H9 (cell line): ENCODE results near the gene VPS41. TPM values are rescaled to one million over a fixed set of nuclear protein-coding genes. Genes with fewer than 3 reads are reported as not detected.

Source experiments
- DNase-seq: peaks from one replicate; pipeline ENCODE4 v3.0.0-alpha.2; 2017
- H2AFZ ChIP-seq: one replicate; pipeline ENCODE4 v1.6.1; 2013; ENCODE audit warnings: mild to moderate bottlenecking, low read length, control low read depth, moderate library complexity
- H2AK5ac ChIP-seq: 2 replicates; pipeline ENCODE4 v1.6.1; 2013; ENCODE audit warnings: low read length, control low read depth, mixed read lengths; ENCODE audit not compliant: insufficient read length
- H2BK120ac ChIP-seq: one replicate; pipeline ENCODE4 v1.6.1; 2013; ENCODE audit warnings: low read depth, mild to moderate bottlenecking, low read length, control low read depth, inconsistent platforms; ENCODE audit not compliant: poor library complexity, severe bottlenecking
- H2BK12ac ChIP-seq: 2 replicates; pipeline ENCODE4 v1.6.1; 2013; ENCODE audit warnings: low read length, control low read depth, mixed read lengths, low read depth; ENCODE audit not compliant: insufficient read length
- H2BK15ac ChIP-seq: 2 replicates; pipeline ENCODE4 v1.6.1; 2013; ENCODE audit warnings: low read depth, low read length, control low read depth
- H2BK20ac ChIP-seq: one replicate; pipeline ENCODE4 v1.6.1; 2013; ENCODE audit warnings: low read depth, mild to moderate bottlenecking, low read length, control low read depth, inconsistent platforms; ENCODE audit not compliant: poor library complexity, severe bottlenecking
- H2BK5ac ChIP-seq: 2 replicates; pipeline ENCODE4 v1.6.1; 2013; ENCODE audit warnings: low read length, control low read depth, mixed read lengths; ENCODE audit not compliant: insufficient read length
- H3K14ac ChIP-seq: 2 replicates; pipeline ENCODE4 v1.6.1; 2013; ENCODE audit warnings: low read length, control low read depth; ENCODE audit not compliant: insufficient read depth
- H3K18ac ChIP-seq: 2 replicates; pipeline ENCODE4 v1.6.1; 2013; ENCODE audit warnings: low read depth, mild to moderate bottlenecking, mixed read lengths, low read length, control low read depth; ENCODE audit not compliant: insufficient read length
- H3K23ac ChIP-seq: 2 replicates; pipeline ENCODE4 v1.6.1; 2013; ENCODE audit warnings: low read length, control low read depth, mixed read lengths, low read depth; ENCODE audit not compliant: insufficient read length
- H3K23me2 ChIP-seq: 2 replicates; pipeline ENCODE4 v1.6.1; 2013; ENCODE audit warnings: low read depth, mild to moderate bottlenecking, mixed read lengths, low read length, control low read depth; ENCODE audit not compliant: insufficient read length, poor library complexity, severe bottlenecking
- H3K27ac ChIP-seq: 2 replicates; pipeline ENCODE4 v1.5.1; 2013; ENCODE audit warnings: low read length, control low read depth, mixed read lengths, low read depth; ENCODE audit not compliant: insufficient read length
- H3K27me3 ChIP-seq: 2 replicates; pipeline ENCODE4 v1.6.1; 2013; ENCODE audit warnings: low read length, control low read depth, inconsistent platforms; ENCODE audit not compliant: insufficient read depth
- H3K4ac ChIP-seq: 2 replicates; pipeline ENCODE4 v1.6.1; 2013; ENCODE audit warnings: low read depth, mild to moderate bottlenecking, control low read depth, inconsistent platforms, low read length, moderate library complexity
- H3K4me1 ChIP-seq: 2 replicates; pipeline ENCODE4 v1.6.1; 2013; ENCODE audit warnings: low read length, control low read depth, inconsistent platforms; ENCODE audit not compliant: insufficient read depth
- H3K4me2 ChIP-seq: 2 replicates; pipeline ENCODE4 v1.6.1; 2013; ENCODE audit warnings: low read length, control low read depth, mixed read lengths; ENCODE audit not compliant: insufficient read length, insufficient read depth
- H3K56ac ChIP-seq: 2 replicates; pipeline ENCODE4 v1.6.1; 2013; ENCODE audit warnings: low read depth, mild to moderate bottlenecking, mixed read lengths, low read length, control low read depth; ENCODE audit not compliant: insufficient read length
- H3K79me1 ChIP-seq: 2 replicates; pipeline ENCODE4 v1.6.1; 2013; ENCODE audit warnings: low read depth, mild to moderate bottlenecking, moderate library complexity, low read length, control low read depth, inconsistent platforms; ENCODE audit not compliant: insufficient read depth, poor library complexity, severe bottlenecking
- H3K79me2 ChIP-seq: 2 replicates; pipeline ENCODE4 v1.6.1; 2013; ENCODE audit warnings: low read length, control low read depth, inconsistent platforms; ENCODE audit not compliant: insufficient read depth
- H3K9ac ChIP-seq: 2 replicates; pipeline ENCODE4 v1.6.1; 2013; ENCODE audit warnings: low read length, control low read depth, mixed read lengths; ENCODE audit not compliant: insufficient read length; ENCODE audit errors: extremely low read depth
- H3K9me3 ChIP-seq: one replicate; pipeline ENCODE4 v1.6.1; 2013; ENCODE audit warnings: low read depth, low read length, inconsistent platforms; ENCODE audit not compliant: control insufficient read depth
- H3T11ph ChIP-seq: one replicate; pipeline ENCODE4 v1.6.1; 2013; ENCODE audit warnings: mild to moderate bottlenecking, low read length, control low read depth, inconsistent platforms
- H4K20me1 ChIP-seq: one replicate; pipeline ENCODE4 v1.6.1; 2013; ENCODE audit not compliant: control insufficient read depth, insufficient read length, insufficient read depth
- H4K5ac ChIP-seq: 2 replicates; pipeline ENCODE4 v1.6.1; 2013; ENCODE audit warnings: low read depth, mild to moderate bottlenecking, mixed read lengths, low read length, control low read depth; ENCODE audit not compliant: insufficient read length
- H4K8ac ChIP-seq: replicated peaks from 2 replicates; pipeline ENCODE4 v1.6.1; 2013; ENCODE audit warnings: low read length, control low read depth, mixed read lengths, low read depth; ENCODE audit not compliant: insufficient read length
- H4K91ac ChIP-seq: 2 replicates; pipeline ENCODE4 v1.6.1; 2013; ENCODE audit warnings: low read depth, mild to moderate bottlenecking, moderate library complexity, mixed read lengths, low read length, control low read depth; ENCODE audit not compliant: insufficient read length
- H3K27ac Mint-ChIP-seq, 3 experiments: 2 replicates in 2 of 3; 3 replicates in 1 of 3; pipeline ENCODE4 v1.8.0; 2020 to 2021; ENCODE audit warnings: mixed read lengths in 3 of 3, mild to moderate bottlenecking in 1 of 3, moderate library complexity in 1 of 3
- H3K27me3 Mint-ChIP-seq: 2 replicates; pipeline ENCODE4 v1.8.0; 2021; ENCODE audit warnings: low read depth, mild to moderate bottlenecking, moderate library complexity, mixed read lengths
- H3K36me3 Mint-ChIP-seq, 3 experiments: 2 replicates in 2 of 3; 3 replicates in 1 of 3; pipeline ENCODE4 v1.8.0; 2020 to 2021; ENCODE audit warnings: low read depth in 3 of 3, mixed read lengths in 3 of 3; ENCODE audit not compliant: insufficient read depth in 1 of 3
- H3K4me1 Mint-ChIP-seq, 2 experiments: 2 replicates each; pipeline ENCODE4 v1.8.0; 2020; ENCODE audit warnings: mixed read lengths in 2 of 2
- H3K4me3 Mint-ChIP-seq, 2 experiments: 2 replicates in 1 of 2; 3 replicates in 1 of 2; pipeline ENCODE4 v1.8.0; 2020 to 2021; ENCODE audit warnings: mild to moderate bottlenecking in 2 of 2, mixed read lengths in 2 of 2, moderate library complexity in 1 of 2
- H3K9me3 Mint-ChIP-seq, 2 experiments: 2 replicates in 1 of 2; 3 replicates in 1 of 2; pipeline ENCODE4 v1.8.0; 2020; ENCODE audit warnings: mild to moderate bottlenecking in 2 of 2, mixed read lengths in 2 of 2, moderate library complexity in 1 of 2
- WGBS: extraction: QIAGEN DNeasy Blood & Tissue Kit; methylation state at CpG from one replicate; pipeline ENCODE4 v1.1.7; 2013; ENCODE audit warnings: missing lambda C conversion rate, low lambda C conversion rate, mixed read lengths; ENCODE audit not compliant: insufficient read length; ENCODE audit errors: extremely low coverage; 5-methylcytosine and 5-hydroxymethylcytosine counted together
- total RNA-seq: library from RNA; stranded (reverse); gene quantifications from 2 replicates; pipeline ENCODE4 v1.2.1, GENCODE V29; 2021
- TF ChIP-seq, protein P1 (sequence below): fragments of 200-600 bp; sonication (generic); conservative IDR thresholded peaks from 3 replicates; pipeline ENCODE4 v1.8.0; 2021; ENCODE audit warnings: antibody characterized with exemption, mild to moderate bottlenecking

The VPS41 gene
- total RNA-seq, 1 experiment from 2014 or later, result 49.3 TPM

DNA sequence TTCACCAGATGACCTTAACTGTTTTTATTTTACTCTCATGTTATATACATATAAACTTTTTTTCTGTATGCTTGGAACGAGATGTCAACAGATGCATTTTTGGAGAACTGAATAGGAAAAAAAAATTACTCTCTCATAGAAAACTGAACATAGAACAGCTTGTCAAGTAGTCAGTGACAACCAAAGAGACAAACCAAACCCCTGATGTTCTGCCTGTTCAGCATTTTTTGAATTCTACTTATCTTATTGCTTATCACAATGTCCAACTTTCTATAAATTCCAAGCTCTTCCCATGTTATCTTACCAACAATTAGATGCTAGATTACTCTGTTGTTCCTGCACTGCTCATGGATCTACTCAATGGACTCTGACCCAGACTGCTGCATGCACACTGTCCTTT, 95.2 kb downstream of the VPS41 start:
- no CpG with 5 or more reads among the region's 1 CpG for WGBS
- H3K56ac ChIP-seq, result no peak overlapping the region
- no peak for DNase-seq

More for the DNA sequence above, 95.2 kb downstream of the VPS41 start:
- peaks cover 3% of the 10 kb centered on the region for H4K20me1 ChIP-seq
- H3T11ph ChIP-seq, result no peak overlapping the region
- no peaks in the 10 kb centered on the region for H3K27me3 Mint-ChIP-seq
- no peak overlapping the region for H2BK20ac ChIP-seq
- H2BK120ac ChIP-seq, result no peak overlapping the region
- H3K23ac ChIP-seq, result no peak overlapping the region
- H3K36me3 Mint-ChIP-seq, result peaks cover 18 to 26% (median 19%) of the 10 kb centered on the region in 3 experiments
- H3K4me1 Mint-ChIP-seq, result peaks cover 5% of the 10 kb centered on the region in 2 experiments; a peak in 3 of 4 replicates
- TF ChIP-seq, protein P1, sequence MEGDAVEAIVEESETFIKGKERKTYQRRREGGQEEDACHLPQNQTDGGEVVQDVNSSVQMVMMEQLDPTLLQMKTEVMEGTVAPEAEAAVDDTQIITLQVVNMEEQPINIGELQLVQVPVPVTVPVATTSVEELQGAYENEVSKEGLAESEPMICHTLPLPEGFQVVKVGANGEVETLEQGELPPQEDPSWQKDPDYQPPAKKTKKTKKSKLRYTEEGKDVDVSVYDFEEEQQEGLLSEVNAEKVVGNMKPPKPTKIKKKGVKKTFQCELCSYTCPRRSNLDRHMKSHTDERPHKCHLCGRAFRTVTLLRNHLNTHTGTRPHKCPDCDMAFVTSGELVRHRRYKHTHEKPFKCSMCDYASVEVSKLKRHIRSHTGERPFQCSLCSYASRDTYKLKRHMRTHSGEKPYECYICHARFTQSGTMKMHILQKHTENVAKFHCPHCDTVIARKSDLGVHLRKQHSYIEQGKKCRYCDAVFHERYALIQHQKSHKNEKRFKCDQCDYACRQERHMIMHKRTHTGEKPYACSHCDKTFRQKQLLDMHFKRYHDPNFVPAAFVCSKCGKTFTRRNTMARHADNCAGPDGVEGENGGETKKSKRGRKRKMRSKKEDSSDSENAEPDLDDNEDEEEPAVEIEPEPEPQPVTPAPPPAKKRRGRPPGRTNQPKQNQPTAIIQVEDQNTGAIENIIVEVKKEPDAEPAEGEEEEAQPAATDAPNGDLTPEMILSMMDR, result no peak
- no peak overlapping the region for H2AFZ ChIP-seq
- no peak overlapping the region for H3K14ac ChIP-seq
- no peak overlapping the region for H2AK5ac ChIP-seq
- no peak overlapping the region for H3K4me2 ChIP-seq
- no peak overlapping the region for H3K27ac Mint-ChIP-seq
- H3K9ac ChIP-seq, result no peak overlapping the region
- H3K9me3 Mint-ChIP-seq, result no peaks in the 10 kb centered on the region; a peak in 1 of 5 replicates
- H2BK15ac ChIP-seq, result no peak overlapping the region
- H3K4ac ChIP-seq, result no peak overlapping the region
- no peak overlapping the region for H3K18ac ChIP-seq
- no peak overlapping the region for H2BK5ac ChIP-seq
- H3K27ac ChIP-seq, result no peak overlapping the region
- no peak overlapping the region for H4K8ac ChIP-seq
- H3K4me1 ChIP-seq, result no peaks in the 10 kb centered on the region
- no peaks in the 10 kb centered on the region for H3K23me2 ChIP-seq
- H3K79me2 ChIP-seq, result no peaks in the 10 kb centered on the region
- no peak overlapping the region for H3K4me3 Mint-ChIP-seq
- H3K79me1 ChIP-seq, result no peaks in the 10 kb centered on the region
- no peak overlapping the region for H4K5ac ChIP-seq
- H3K27me3 ChIP-seq, result no peaks in the 10 kb centered on the region
- H3K9me3 ChIP-seq, result no peaks in the 10 kb centered on the region
- H2BK12ac ChIP-seq, result no peak overlapping the region
- no peak overlapping the region for H4K91ac ChIP-seq
